Ovary (tissue), 9 donors: ENCODE results near the gene NCK1. TPM values are rescaled to one million over a fixed set of nuclear protein-coding genes. Genes with fewer than 3 reads are reported as not detected.
"Not testable (repeated sequence)": the region's sequence is repeated elsewhere in the genome, so short reads cannot be mapped to it uniquely, and the experiment has no call there.

Source experiments
- DNase-seq, 5 donors: peaks; one replicate each; pipeline ENCODE4 v3.0.0-alpha.2; 2019 to 2020
- H3K27ac ChIP-seq, 2 donors: fragments of 200-600 bp; one replicate each; pipeline versions ENCODE4 v1.5.1 to v1.8.0; 2019 to 2022
- H3K27me3 ChIP-seq: fragments of 200-600 bp; one replicate; pipeline ENCODE4 v1.8.0; 2022
- H3K36me3 ChIP-seq: fragments of 200-600 bp; sonication (generic); one replicate; pipeline ENCODE4 v1.5.1; 2019
- H3K4me1 ChIP-seq: one replicate; pipeline ENCODE4 v1.8.1; 2013; ENCODE audit warnings: mild to moderate bottlenecking, moderate library complexity; ENCODE audit not compliant: insufficient read depth
- H3K4me3 ChIP-seq: fragments of 200-600 bp; sonication (generic); one replicate; pipeline ENCODE4 v1.5.1; 2017
- H3K9me3 ChIP-seq, 2 donors: fragments of 200-600 bp in 1 of 2; sonication (generic) in 1 of 2; one replicate each; pipeline versions ENCODE4 v1.5.1 to v1.8.1; 2013 to 2019; ENCODE audit warnings: mild to moderate bottlenecking in 1 of 2, moderate library complexity in 1 of 2
- CTCF ChIP-seq, 3 donors: fragments of 450-650 bp in 2 of 3; fragments of 200-600 bp in 1 of 3; IDR thresholded peaks; one replicate each; pipeline versions ENCODE4 v1.5.1 to v1.8.0; 2016 to 2022; ENCODE audit warnings: antibody characterized with exemption in 3 of 3, mild to moderate bottlenecking in 1 of 3
- EP300 ChIP-seq: sonication (generic); formaldehyde crosslinking; IDR thresholded peaks from one replicate; pipeline ENCODE4 v1.6.1; 2017; ENCODE audit warnings: antibody characterized with exemption
- POLR2A ChIP-seq: fragments of 450-650 bp; IDR thresholded peaks from one replicate; pipeline ENCODE4 v1.6.1; 2017; ENCODE audit warnings: antibody characterized with exemption, mild to moderate bottlenecking, moderate library complexity
- WGBS, 3 donors: extraction: QIAGEN DNeasy Blood & Tissue Kit in 1 of 3; methylation state at CpG; one replicate each; pipeline versions ENCODE4 v1.1.5 to v1.1.7; 2013 to 2017; 5-methylcytosine and 5-hydroxymethylcytosine counted together
- intact Hi-C, 4 donors: fragments of 100-400 bp; cut with DNase I; formaldehyde crosslinking; loops; one replicate each; pipeline versions ENCODE4 v1.11.0 to v1.15.1; 2022 to 2023
- polyA plus RNA-seq, 2 donors: library from polyadenylated mRNA; stranded (reverse); fragments of 200-250 nt in 1 of 2; fragments of 350-450 nt in 1 of 2; fragmentation: Illumina TruSeq in 1 of 2; extraction: RNeasy Lipid Tissue Mini Kit (QIAGEN cat#74804) in 1 of 2; gene quantifications; one replicate each; pipeline ENCODE4 v1.2.3, GENCODE V29; 2013 to 2014
- total RNA-seq, 7 donors: library from RNA; depleted of rRNA in 2 of 7; stranded (reverse); fragments of >200 nt in 2 of 7; fragmentation: NEBNext Ultra II Directional in 3 of 7; extraction: Animal tissue kit (Norgen Biotek cat#: 25700) in 3 of 7; gene quantifications; one replicate each; pipeline versions ENCODE4 v1.1.0 to v1.2.4, GENCODE V29; 2016 to 2023
- donor health status: DM: no; HTN: no; CAD: no; lungs with moderate emphysema.
- donor health status: DM: no; HTN: no; CAD: no.
- donor health status: Bipolar disorder and iron deficiency.
- donor health status: DM: yes; HTN: yes; CAD: no.
- donor health status: DM: no; HTN: no; CAD: no.
- donor health status: DM: yes; HTN: yes; CAD: no.

Gene NCK1
- total and polyA plus RNA-seq, 9 donors: 27.6 to 49.4 (median 36.0) TPM

- Histone ChIP-seq H3K27ac (no peak overlapping the region), H3K9me3 (no peaks in the 10 kb centered on the region), H3K4me3 (no peak overlapping the region), H3K27me3 (no peaks in the 10 kb centered on the region), H3K4me1 (no peaks in the 10 kb centered on the region), H3K36me3 (no peaks in the 10 kb centered on the region)
- 33 to 45% (median 45%) methylated on average over 3 of the region's 3 CpGs for WGBS, 3 donors
- no peak for DNase-seq
- intact Hi-C loops: no loop called here
- no peak for TF ChIP-seq POLR2A
- no peak for TF ChIP-seq CTCF (IDR thresholded peaks at IDR 0.05)
- no peak for TF ChIP-seq EP300
Observed at GRCh38 chr3:136984837-136985236, 122.8 kb downstream of the NCK1 start.

DNA sequence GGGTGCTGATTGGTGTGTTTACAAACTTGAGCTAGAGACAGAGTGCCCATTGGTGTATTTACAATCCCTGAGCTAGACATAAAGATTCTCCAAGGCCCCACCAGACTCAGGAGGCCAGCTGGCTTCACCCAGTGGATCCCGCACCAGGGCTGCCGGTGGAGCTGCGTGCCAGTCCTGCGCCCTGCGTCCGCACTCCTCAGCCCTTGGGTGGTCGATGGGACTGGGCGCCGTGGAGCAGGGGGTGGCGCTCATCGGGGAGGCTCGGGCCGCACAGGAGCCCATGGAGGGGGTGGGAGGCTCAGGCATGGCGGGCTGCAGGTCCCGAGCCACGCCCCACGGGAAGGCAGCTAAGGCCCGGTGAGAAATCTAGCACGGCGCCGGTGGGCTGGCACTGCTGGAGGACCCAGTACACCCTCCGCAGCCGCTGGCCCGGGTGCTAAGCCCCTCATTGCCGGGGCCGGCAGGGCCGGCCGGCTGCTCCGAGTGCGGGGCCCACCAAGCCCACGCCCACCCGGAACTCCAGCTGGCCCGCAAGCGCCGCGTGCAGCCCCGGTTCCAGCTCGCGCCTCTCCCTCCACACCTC lies 125.5 kb downstream of the NCK1 start:
- H3K4me3 ChIP-seq, H3K9me3 ChIP-seq, H3K27me3 ChIP-seq, H3K36me3 ChIP-seq, DNase-seq, intact Hi-C loops, H3K4me1 ChIP-seq, H3K27ac ChIP-seq: not testable (repeated sequence)
- WGBS, 3 donors: 95 to 98% (median 97%) methylated on average over 36 to 39 of the region's 39 CpGs

DNA sequence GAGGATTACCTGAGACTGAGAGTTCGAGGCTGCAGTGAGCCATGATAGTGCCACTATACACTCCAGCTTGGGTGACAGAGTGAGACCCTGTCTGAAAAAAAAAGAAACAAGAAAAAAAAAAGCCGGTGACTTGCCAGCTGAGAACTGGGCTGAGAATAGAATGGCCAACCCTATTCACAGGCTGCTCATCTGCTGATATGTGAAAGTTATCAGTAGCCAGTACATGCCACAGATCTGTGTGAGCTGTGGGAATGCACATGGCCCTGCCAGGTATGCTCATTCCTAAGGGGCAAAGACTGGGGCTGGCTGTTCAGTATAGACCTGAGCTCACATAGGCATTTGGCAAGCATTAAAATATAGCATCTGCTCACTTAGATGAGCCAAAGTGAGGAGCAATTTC lies 126.6 kb downstream of the NCK1 start:
- no peaks in the 10 kb centered on the region for H3K9me3 ChIP-seq
- H3K4me1 ChIP-seq: no peaks in the 10 kb centered on the region
- H3K27me3 ChIP-seq: no peaks in the 10 kb centered on the region
- no peak overlapping the region for H3K27ac ChIP-seq
- intact Hi-C loops: no loop called here
- DNase-seq: no peak
- H3K36me3 ChIP-seq: no peaks in the 10 kb centered on the region
- TF ChIP-seq CTCF (IDR thresholded peaks at IDR 0.05) (no peak), POLR2A (no peak), EP300 (no peak)
- no peak overlapping the region for H3K4me3 ChIP-seq
- 80 to 93% (median 84%) methylated on average over 2 of the region's 2 CpGs for WGBS, 3 donors

GRCh38 chr3:136989781-136990524 lies 127.9 kb downstream of the NCK1 start:
- no peak for TF ChIP-seq CTCF (IDR thresholded peaks at IDR 0.05)
- TF ChIP-seq POLR2A: no peak
- TF ChIP-seq EP300: no peak
- Histone ChIP-seq H3K36me3 (no peaks in the 10 kb centered on the region), H3K27me3 (no peaks in the 10 kb centered on the region), H3K27ac (no peak overlapping the region), H3K4me1 (peaks cover 4% of the 10 kb centered on the region), H3K4me3 (no peak overlapping the region), H3K9me3 (no peaks in the 10 kb centered on the region)
- intact Hi-C loops: no loop called here
- no peak for DNase-seq
- WGBS, 3 donors: 83 to 87% (median 85%) methylated on average over 4 of the region's 4 CpGs

GRCh38 chr3:136990826-136991225 lies 128.8 kb downstream of the NCK1 start:
- peaks cover 9% of the 10 kb centered on the region for H3K4me1 ChIP-seq
- WGBS, 3 donors: 87 to 93% (median 92%) methylated on average over 4 of the region's 4 CpGs
- no peak overlapping the region for H3K4me3 ChIP-seq
- H3K9me3 ChIP-seq: no peaks in the 10 kb centered on the region
- H3K27ac ChIP-seq: no peak overlapping the region
- no peak for DNase-seq
- H3K27me3 ChIP-seq: no peaks in the 10 kb centered on the region
- no peaks in the 10 kb centered on the region for H3K36me3 ChIP-seq
- TF ChIP-seq EP300 (no peak), CTCF (IDR thresholded peaks at IDR 0.05) (no peak), POLR2A (no peak)
- intact Hi-C loops: no loop called here
